Lower lobe of right lung (tissue), 2 donors: ENCODE data around the gene TP53BP2. TPM values are rescaled to one million over a fixed set of nuclear protein-coding genes. Genes with fewer than 3 reads are reported as not detected.
"Not testable (repeated sequence)": the region's sequence is repeated elsewhere in the genome, so short reads cannot be mapped to it uniquely, and the experiment has no call there.

Source experiments
- ATAC-seq, 2 donors: fragments of 200-7000 bp; cut with Tn5 transposase; one replicate each; pipeline ENCODE4 v1.9.1; 2020 to 2022; ENCODE audit warnings: mild to moderate bottlenecking in 2 of 2, moderate library complexity in 2 of 2
- DNase-seq: peaks from one replicate; pipeline ENCODE4 v3.0.0-alpha.2; 2020
- H3K27ac ChIP-seq: fragments of 200-600 bp; one replicate; pipeline ENCODE4 v1.8.0; 2022
- H3K27me3 ChIP-seq: fragments of 200-600 bp; one replicate; pipeline ENCODE4 v1.8.0; 2022; ENCODE audit warnings: low read depth
- H3K36me3 ChIP-seq: fragments of 200-600 bp; one replicate; pipeline ENCODE4 v1.8.0; 2022; ENCODE audit warnings: mild to moderate bottlenecking
- H3K4me1 ChIP-seq: fragments of 200-600 bp; one replicate; pipeline ENCODE4 v1.8.0; 2022
- H3K4me3 ChIP-seq: fragments of 200-600 bp; one replicate; pipeline ENCODE4 v1.8.0; 2022; ENCODE audit warnings: mild to moderate bottlenecking
- H3K9me3 ChIP-seq: fragments of 200-600 bp; one replicate; pipeline ENCODE4 v1.8.0; 2022
- CTCF ChIP-seq: fragments of 200-600 bp; IDR thresholded peaks from one replicate; pipeline ENCODE4 v1.8.0; 2022; ENCODE audit warnings: antibody characterized with exemption, mild to moderate bottlenecking
- intact Hi-C: fragments of 100-400 bp; cut with DNase I; formaldehyde crosslinking; loops from one replicate; pipeline ENCODE4 v1.11.0; 2022
- total RNA-seq: library from RNA; stranded (reverse); fragmentation: NEBNext Ultra II Directional; extraction: Animal tissue kit (Norgen Biotek cat#: 25700); gene quantifications from one replicate; pipeline ENCODE4 v1.2.1, GENCODE V29; 2021
- donor health status: DM: no; HTN: yes; CAD: no; lungs with severe emphysema.

The TP53BP2 gene
- total RNA-seq, 1 donor from 2014 or later, result 59.1 TPM

- ATAC-seq (peak; percentile 86 to 91), DNase-seq (peak; percentile 76)
- no peaks in the 10 kb centered on the region for H3K27me3 ChIP-seq
- peaks cover 4% of the 10 kb centered on the region for H3K4me1 ChIP-seq
- H3K4me3 ChIP-seq, result peak overlapping the region; percentile 25
- peak overlapping the region; percentile 51 for H3K27ac ChIP-seq
- intact Hi-C loops, result no loop called here
- no peaks in the 10 kb centered on the region for H3K36me3 ChIP-seq
- TF ChIP-seq CTCF, result no peak
- H3K9me3 ChIP-seq, result no peaks in the 10 kb centered on the region
These were observed 25.1 kb upstream of the TP53BP2 start for GRCh38 chr1:223870617-223871574.

GRCh38 chr1:223864599-223865368 lies 19.0 kb upstream of the TP53BP2 start:
- H3K9me3 ChIP-seq, H3K36me3 ChIP-seq, ATAC-seq, DNase-seq, intact Hi-C loops, H3K4me3 ChIP-seq, H3K4me1 ChIP-seq, H3K27me3 ChIP-seq, H3K27ac ChIP-seq: not testable (repeated sequence)

- Histone ChIP-seq H3K36me3 (no peaks in the 10 kb centered on the region), H3K4me1 (no peaks in the 10 kb centered on the region), H3K4me3 (no peak overlapping the region), H3K27me3 (no peaks in the 10 kb centered on the region), H3K9me3 (no peaks in the 10 kb centered on the region), H3K27ac (no peak overlapping the region)
- intact Hi-C loops, result no loop called here
- no peak for ATAC-seq
- no peak for DNase-seq
- no peak for TF ChIP-seq CTCF
These were observed 18.3 kb upstream of the TP53BP2 start for GRCh38 chr1:223864084-223864483.

DNA sequence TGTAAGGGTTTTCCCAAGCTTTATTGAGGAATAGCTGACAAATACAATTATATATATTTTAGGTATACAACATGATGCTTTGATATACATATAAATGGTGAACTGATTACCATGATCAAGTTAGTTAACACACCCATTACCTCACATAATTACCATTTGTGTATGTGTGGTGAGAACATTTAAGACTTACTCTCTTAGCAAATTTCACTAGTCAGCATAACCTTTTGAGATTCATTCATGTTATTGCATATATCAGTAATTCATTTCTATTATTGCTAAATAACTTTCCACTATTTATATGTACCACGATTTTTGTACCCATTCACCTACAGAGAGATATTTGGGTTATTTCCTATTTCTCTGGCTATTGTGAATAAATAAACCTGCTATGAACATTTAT lies 16.2 kb upstream of the TP53BP2 start:
- no peaks in the 10 kb centered on the region for H3K9me3 ChIP-seq
- H3K27me3 ChIP-seq, result no peaks in the 10 kb centered on the region
- TF ChIP-seq CTCF, result no peak
- intact Hi-C loops, result no loop called here
- H3K4me1 ChIP-seq, result no peaks in the 10 kb centered on the region
- DNase-seq (no peak), ATAC-seq (no peak)
- no peak overlapping the region for H3K27ac ChIP-seq
- H3K36me3 ChIP-seq, result no peaks in the 10 kb centered on the region
- H3K4me3 ChIP-seq, result no peak overlapping the region

- H3K27ac ChIP-seq, result no peak overlapping the region
- H3K4me1 ChIP-seq, result no peaks in the 10 kb centered on the region
- H3K36me3 ChIP-seq, result no peaks in the 10 kb centered on the region
- intact Hi-C loops, result no loop called here
- ATAC-seq, result peak; percentile 45 to 49
- H3K9me3 ChIP-seq, result no peaks in the 10 kb centered on the region
- H3K4me3 ChIP-seq, result no peak overlapping the region
- H3K27me3 ChIP-seq, result no peaks in the 10 kb centered on the region
- no peak for TF ChIP-seq CTCF
- no peak for DNase-seq
These were observed 14.4 kb upstream of the TP53BP2 start for GRCh38 chr1:223860051-223860622.
